ENCODE data around the gene MASP1.

GRCh38 chr3:187193181-187193580 lies 98.4 kb downstream of the MASP1 start:
- TF ChIP-seq CTCF (conservative IDR thresholded peaks at IDR 0.05 in 1 of 2, IDR thresholded peaks at IDR 0.05 in 1 of 2; ENCODE audit: extremely low read depth in 1 of 2, insufficient read depth in 1 of 2, low read depth in 1 of 2, low read length in 2 of 2) (no peak), EZH2 (IDR thresholded peaks at IDR 0.05; ENCODE audit: borderline replicate concordance, low read length) (no peak)

All from mammary epithelial cell (primary cell).